ENCODE measurements around the gene TXNDC8. TPM values are rescaled to one million over a fixed set of nuclear protein-coding genes. Genes with fewer than 3 reads are reported as not detected.

Gene TXNDC8
- total and polyA plus RNA-seq, 2 donors: 0.02 TPM; not detected in 1

GRCh38 chr9:110255463-110256379 lies 81.9 kb downstream of the TXNDC8 start:
- under 1% methylated on average over 81 of the region's 81 CpGs for WGBS
- Histone ChIP-seq H3K4me1 (ENCODE audit: control insufficient read depth in 2 of 2, insufficient read depth in 2 of 2, low read length in 2 of 2) (peaks cover 11 to 26% of the 10 kb centered on the region in 2 donors), H3K27ac (ENCODE audit: low read depth in 1 of 2, low read length in 1 of 2) (peak overlapping the region; percentile 83 to 89), H3K9me3 (ENCODE audit: control insufficient read depth in 2 of 2, insufficient read depth in 1 of 2, low read length in 1 of 2) (no peaks in the 10 kb centered on the region), H3K4me3 (ENCODE audit: low read length in 2 of 2) (peak overlapping the region; percentile 65 to 85), H3K36me3 (ENCODE audit: control insufficient read depth in 2 of 2, insufficient read depth in 2 of 2, low read length in 1 of 2) (no peaks in the 10 kb centered on the region), H3K27me3 (ENCODE audit: control insufficient read depth in 2 of 2, insufficient read depth in 1 of 2, low read length in 1 of 2) (no peaks in the 10 kb centered on the region)
- peak in 7 of 9 donors; percentile 22 to 63 (median 46) for DNase-seq (ENCODE audit: low read depth in 6 of 9, low spot score in 9 of 9)

GRCh38 chr9:110255034-110255462 lies 82.6 kb downstream of the TXNDC8 start:
- Histone ChIP-seq H3K9me3 (ENCODE audit: control insufficient read depth in 2 of 2, insufficient read depth in 1 of 2, low read length in 1 of 2) (no peaks in the 10 kb centered on the region), H3K4me1 (ENCODE audit: control insufficient read depth in 2 of 2, insufficient read depth in 2 of 2, low read length in 2 of 2) (peaks cover 11 to 26% of the 10 kb centered on the region in 2 donors), H3K36me3 (ENCODE audit: control insufficient read depth in 2 of 2, insufficient read depth in 2 of 2, low read length in 1 of 2) (peaks cover 0 to 4% of the 10 kb centered on the region in 2 donors), H3K27ac (ENCODE audit: low read depth in 1 of 2, low read length in 1 of 2) (peak overlapping the region; percentile 83 to 89), H3K4me3 (ENCODE audit: low read length in 2 of 2) (peak overlapping the region; percentile 65 to 85), H3K27me3 (ENCODE audit: control insufficient read depth in 2 of 2, insufficient read depth in 1 of 2, low read length in 1 of 2) (no peaks in the 10 kb centered on the region)
- 1% methylated on average over 17 of the region's 17 CpGs for WGBS
- DNase-seq (ENCODE audit: low read depth in 6 of 9, low spot score in 9 of 9): peak in 5 of 9 donors; percentile 4 to 55 (median 27)

DNA sequence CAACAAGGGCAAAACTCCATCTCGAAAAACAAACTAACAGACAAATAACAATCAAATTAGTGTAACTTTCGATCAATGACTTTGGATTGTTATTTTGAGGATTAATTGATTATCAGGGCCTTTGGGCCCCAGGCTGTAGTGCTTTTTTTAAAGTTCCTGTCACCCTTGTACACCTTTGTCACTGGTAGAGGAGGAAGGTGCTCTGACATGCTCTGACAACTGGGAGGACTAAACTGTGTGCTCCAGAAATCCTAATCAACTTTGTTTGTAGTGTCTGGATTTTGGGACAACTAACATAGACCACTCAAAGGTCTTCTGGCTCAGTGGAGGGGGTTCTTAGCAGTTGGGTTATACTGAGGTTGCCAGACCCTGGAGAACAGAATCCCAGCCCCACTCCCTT lies 83.2 kb downstream of the TXNDC8 start:
- peak in 1 of 9 donors; percentile 22 for DNase-seq (ENCODE audit: low read depth in 6 of 9, low spot score in 9 of 9)
- H3K4me3 ChIP-seq (ENCODE audit: low read length in 2 of 2): peak overlapping the region; percentile 65 to 85
- H3K9me3 ChIP-seq (ENCODE audit: control insufficient read depth in 2 of 2, insufficient read depth in 1 of 2, low read length in 1 of 2): no peaks in the 10 kb centered on the region
- peaks cover 4 to 9% of the 10 kb centered on the region in 2 donors for H3K36me3 ChIP-seq (ENCODE audit: control insufficient read depth in 2 of 2, insufficient read depth in 2 of 2, low read length in 1 of 2)
- peaks cover 15 to 26% of the 10 kb centered on the region in 2 donors for H3K4me1 ChIP-seq (ENCODE audit: control insufficient read depth in 2 of 2, insufficient read depth in 2 of 2, low read length in 2 of 2)
- H3K27me3 ChIP-seq (ENCODE audit: control insufficient read depth in 2 of 2, insufficient read depth in 1 of 2, low read length in 1 of 2): no peaks in the 10 kb centered on the region
- peak overlapping the region in 1 of 2 donors; percentile 11 for H3K27ac ChIP-seq (ENCODE audit: low read depth in 1 of 2, low read length in 1 of 2)
- WGBS: 91% methylated on average over 2 of the region's 2 CpGs

Other genes with a start within 250 kb of the TXNDC8 start
- gene C9orf152, start 129.7 kb downstream of the TXNDC8 start, total RNA-seq: 0.05 TPM
- gene C9orf152, start 129.7 kb downstream of the TXNDC8 start, polyA plus RNA-seq: 0.23 TPM
- 320 TPM for gene TXN, start 81.4 kb downstream of the TXNDC8 start, total RNA-seq
- 448 TPM for gene TXN, start 81.4 kb downstream of the TXNDC8 start, polyA plus RNA-seq
- 1.2 TPM for gene SVEP1, start 241.9 kb upstream of the TXNDC8 start, total RNA-seq
- gene SVEP1, start 241.9 kb upstream of the TXNDC8 start, polyA plus RNA-seq: 0.52 TPM

All from thymus (tissue), 11 donors.